ENCODE data around the gene LBHD2.

LBHD2 gene

GRCh38 chr14:103091883-103092222 lies 7.8 kb downstream of the LBHD2 start:
- no peak for DNase-seq

- DNase-seq, result no peak
Measured at GRCh38 chr14:103093856-103094405, 9.9 kb downstream of the LBHD2 start.

- DNase-seq, result no peak
Measured at GRCh38 chr14:103094406-103095209, 10.6 kb downstream of the LBHD2 start, which contains the start of gene EXOC3L4. Gene EXOC3L4 (plus strand): TSS chr14:103094725. CDS start chr14:103100220, 5,495 bp downstream.

GRCh38 chr14:103095210-103095778 lies 11.3 kb downstream of the LBHD2 start:
- no peak for DNase-seq

- DNase-seq, result no peak
Measured at GRCh38 chr14:103096387-103096786, 12.4 kb downstream of the LBHD2 start.

- no peak for DNase-seq
Measured at GRCh38 chr14:103097244-103097993, 13.4 kb downstream of the LBHD2 start.

- no peak for DNase-seq
Measured at GRCh38 chr14:103097994-103098957, 14.3 kb downstream of the LBHD2 start.

- no peak for DNase-seq
Measured at GRCh38 chr14:103099081-103099732, 15.2 kb downstream of the LBHD2 start.

- no peak for DNase-seq
Measured at GRCh38 chr14:103099733-103100280, 15.8 kb downstream of the LBHD2 start.

GRCh38 chr14:103100281-103101121 lies 16.5 kb downstream of the LBHD2 start:
- no peak for DNase-seq

- no peak for DNase-seq
Measured at GRCh38 chr14:103101257-103101962, 17.4 kb downstream of the LBHD2 start.

- no peak for DNase-seq
Measured at GRCh38 chr14:103101963-103102688, 18.1 kb downstream of the LBHD2 start.

GRCh38 chr14:103102689-103103260 lies 18.8 kb downstream of the LBHD2 start:
- DNase-seq, result no peak

GRCh38 chr14:103103461-103104388 lies 19.7 kb downstream of the LBHD2 start:
- no peak for DNase-seq

- no peak for DNase-seq
Measured at GRCh38 chr14:103104389-103104653, 20.3 kb downstream of the LBHD2 start.

GRCh38 chr14:103104654-103105452 lies 20.8 kb downstream of the LBHD2 start:
- DNase-seq, result peak; percentile 76

- DNase-seq, result peak; percentile 25
Measured at GRCh38 chr14:103105580-103106150, 21.7 kb downstream of the LBHD2 start.

Data from CD4-positive, alpha-beta T cell treated with Interleukin-6 for 4 hours (primary cell).